ENCODE data around the gene FADS2.

The FADS2 gene

GRCh38 chr11:61779666-61780525, 48.2 kb upstream of the FADS2 start:
- Histone ChIP-seq H3K9me2 (replicated peaks; ENCODE audit: insufficient read depth, low read length) (no peaks in the 10 kb centered on the region), H3K79me2 (ENCODE audit: insufficient read depth, low read length) (no peaks in the 10 kb centered on the region), H3K27ac (ENCODE audit: low read depth, low read length) (no peak overlapping the region), H3F3A (ENCODE audit: insufficient read depth) (no peaks in the 10 kb centered on the region), H3K4me3 (ENCODE audit: insufficient read depth, low read length, poor library complexity, severe bottlenecking) (no peak overlapping the region), H4K20me1 (ENCODE audit: low read depth, low read length) (no peaks in the 10 kb centered on the region), H3K9me3 (ENCODE audit: insufficient read depth, low read length) (no peaks in the 10 kb centered on the region), H2AFZ (ENCODE audit: low read depth, low read length, severe bottlenecking) (no peak overlapping the region), H3K36me3 (ENCODE audit: low read length) (no peaks in the 10 kb centered on the region), H3K27me3 (ENCODE audit: low read length) (no peaks in the 10 kb centered on the region), H3K4me2 (ENCODE audit: low read depth, low read length, poor library complexity, severe bottlenecking) (no peak overlapping the region), H3K9ac (ENCODE audit: low read length) (no peak overlapping the region)
- TF ChIP-seq CTCF (IDR thresholded peaks at IDR 0.05; ENCODE audit: insufficient read depth, low read length, poor library complexity, severe bottlenecking), result no peak
- TF ChIP-seq EZH2phosphoT487 (conservative IDR thresholded peaks at IDR 0.05; ENCODE audit: low read length), result no peak

DNA sequence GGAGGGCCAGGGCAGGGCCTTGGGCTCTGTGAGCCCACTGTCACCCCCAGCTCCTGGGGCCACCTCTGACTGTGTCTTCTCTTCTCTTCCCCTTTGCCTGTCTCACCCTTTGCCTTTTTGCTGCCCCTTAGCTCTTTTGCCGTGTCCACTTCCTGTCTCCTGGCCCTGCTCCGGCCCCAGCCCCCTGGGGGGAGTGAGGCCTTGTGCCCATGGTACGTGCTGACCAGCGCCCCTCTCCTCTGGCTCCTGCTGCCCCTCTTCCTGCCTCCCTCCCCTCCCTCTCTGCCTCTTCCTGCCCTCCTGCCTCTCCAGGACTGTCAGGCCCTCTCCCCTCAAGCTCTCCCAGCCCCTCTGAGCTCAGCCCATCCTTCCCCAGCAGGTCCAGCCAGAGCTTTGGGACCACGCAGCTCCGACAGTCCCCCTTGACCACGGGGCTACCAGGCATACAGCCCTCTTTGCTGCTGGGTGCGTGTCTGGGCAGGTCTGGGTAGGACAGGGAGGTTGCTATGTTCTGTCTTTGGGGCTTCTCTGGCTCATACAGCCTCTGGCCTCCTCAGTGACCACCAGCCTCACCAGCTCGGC, 47.4 kb upstream of the FADS2 start:
- TF ChIP-seq EZH2phosphoT487 (conservative IDR thresholded peaks at IDR 0.05; ENCODE audit: low read length) (no peak), CTCF (IDR thresholded peaks at IDR 0.05; ENCODE audit: insufficient read depth, low read length, poor library complexity, severe bottlenecking) (no peak)
- Histone ChIP-seq H4K20me1 (ENCODE audit: low read depth, low read length) (no peaks in the 10 kb centered on the region), H2AFZ (ENCODE audit: low read depth, low read length, severe bottlenecking) (no peak overlapping the region), H3K4me2 (ENCODE audit: low read depth, low read length, poor library complexity, severe bottlenecking) (no peak overlapping the region), H3K79me2 (ENCODE audit: insufficient read depth, low read length) (no peaks in the 10 kb centered on the region), H3K9me2 (replicated peaks; ENCODE audit: insufficient read depth, low read length) (no peaks in the 10 kb centered on the region), H3K9ac (ENCODE audit: low read length) (no peak overlapping the region), H3K27ac (ENCODE audit: low read depth, low read length) (no peak overlapping the region), H3K4me3 (ENCODE audit: insufficient read depth, low read length, poor library complexity, severe bottlenecking) (no peak overlapping the region), H3K27me3 (ENCODE audit: low read length) (no peaks in the 10 kb centered on the region), H3F3A (ENCODE audit: insufficient read depth) (no peaks in the 10 kb centered on the region), H3K9me3 (ENCODE audit: insufficient read depth, low read length) (no peaks in the 10 kb centered on the region), H3K36me3 (ENCODE audit: low read length) (no peaks in the 10 kb centered on the region)

- H2AFZ ChIP-seq (ENCODE audit: low read depth, low read length, severe bottlenecking), result no peak overlapping the region
- H3K4me3 ChIP-seq (ENCODE audit: insufficient read depth, low read length, poor library complexity, severe bottlenecking), result no peak overlapping the region
- H3K36me3 ChIP-seq (ENCODE audit: low read length), result no peaks in the 10 kb centered on the region
- H3K9me3 ChIP-seq (ENCODE audit: insufficient read depth, low read length), result no peaks in the 10 kb centered on the region
- no peaks in the 10 kb centered on the region for H3F3A ChIP-seq (ENCODE audit: insufficient read depth)
- no peak for TF ChIP-seq CTCF (IDR thresholded peaks at IDR 0.05; ENCODE audit: insufficient read depth, low read length, poor library complexity, severe bottlenecking)
- no peak for TF ChIP-seq EZH2phosphoT487 (conservative IDR thresholded peaks at IDR 0.05; ENCODE audit: low read length)
- no peak overlapping the region for H3K27ac ChIP-seq (ENCODE audit: low read depth, low read length)
- no peaks in the 10 kb centered on the region for H3K9me2 ChIP-seq (replicated peaks; ENCODE audit: insufficient read depth, low read length)
- no peaks in the 10 kb centered on the region for H3K79me2 ChIP-seq (ENCODE audit: insufficient read depth, low read length)
- H3K27me3 ChIP-seq (ENCODE audit: low read length), result no peaks in the 10 kb centered on the region
- no peak overlapping the region for H3K9ac ChIP-seq (ENCODE audit: low read length)
- H4K20me1 ChIP-seq (ENCODE audit: low read depth, low read length), result no peaks in the 10 kb centered on the region
- no peak overlapping the region for H3K4me2 ChIP-seq (ENCODE audit: low read depth, low read length, poor library complexity, severe bottlenecking)
Measured at GRCh38 chr11:61781585-61781984, 46.5 kb upstream of the FADS2 start.

Data from SU-DHL-6 (cell line).